Upper lobe of right lung (tissue), 1 donor: ENCODE measurements around the gene VPS51. TPM values are rescaled to one million over a fixed set of nuclear protein-coding genes. Genes with fewer than 3 reads are reported as not detected.
A peak's percentile ranks its signal among the peaks of the same experiment; 100 is the strongest.

Experiments used
- ATAC-seq: fragments of 200-7000 bp; cut with Tn5 transposase; one replicate; pipeline ENCODE4 v1.9.1; 2020; ENCODE audit warnings: mild to moderate bottlenecking, moderate library complexity
- DNase-seq: peaks from one replicate; pipeline ENCODE4 v3.0.0-alpha.2; 2020
- H3K27ac ChIP-seq: fragments of 200-600 bp; one replicate; pipeline ENCODE4 v1.8.0; 2022
- H3K27me3 ChIP-seq: fragments of 200-600 bp; one replicate; pipeline ENCODE4 v1.8.0; 2022; ENCODE audit warnings: mild to moderate bottlenecking
- H3K36me3 ChIP-seq: fragments of 200-600 bp; one replicate; pipeline ENCODE4 v1.8.0; 2022
- H3K4me1 ChIP-seq: fragments of 200-600 bp; one replicate; pipeline ENCODE4 v1.8.0; 2022
- H3K4me3 ChIP-seq: fragments of 200-600 bp; one replicate; pipeline ENCODE4 v1.8.0; 2022; ENCODE audit warnings: mild to moderate bottlenecking
- H3K9me3 ChIP-seq: fragments of 200-600 bp; one replicate; pipeline ENCODE4 v1.8.0; 2022
- intact Hi-C: fragments of 100-400 bp; cut with DNase I; formaldehyde crosslinking; loops from one replicate; pipeline ENCODE4 v1.11.0; 2022
- total RNA-seq: library from RNA; stranded (reverse); fragmentation: NEBNext Ultra II Directional; extraction: Animal tissue kit (Norgen Biotek cat#: 25700); gene quantifications from one replicate; pipeline ENCODE4 v1.2.1, GENCODE V29; 2021
- TF ChIP-seq, protein P1 (sequence below): fragments of 200-600 bp; IDR thresholded peaks from one replicate; pipeline ENCODE4 v1.8.0; 2022; ENCODE audit warnings: antibody characterized with exemption
- donor health status: DM: no; HTN: yes; CAD: no; lungs with severe emphysema.

VPS51 gene
- total RNA-seq, 1 donor from 2014 or later = 101 TPM

DNA sequence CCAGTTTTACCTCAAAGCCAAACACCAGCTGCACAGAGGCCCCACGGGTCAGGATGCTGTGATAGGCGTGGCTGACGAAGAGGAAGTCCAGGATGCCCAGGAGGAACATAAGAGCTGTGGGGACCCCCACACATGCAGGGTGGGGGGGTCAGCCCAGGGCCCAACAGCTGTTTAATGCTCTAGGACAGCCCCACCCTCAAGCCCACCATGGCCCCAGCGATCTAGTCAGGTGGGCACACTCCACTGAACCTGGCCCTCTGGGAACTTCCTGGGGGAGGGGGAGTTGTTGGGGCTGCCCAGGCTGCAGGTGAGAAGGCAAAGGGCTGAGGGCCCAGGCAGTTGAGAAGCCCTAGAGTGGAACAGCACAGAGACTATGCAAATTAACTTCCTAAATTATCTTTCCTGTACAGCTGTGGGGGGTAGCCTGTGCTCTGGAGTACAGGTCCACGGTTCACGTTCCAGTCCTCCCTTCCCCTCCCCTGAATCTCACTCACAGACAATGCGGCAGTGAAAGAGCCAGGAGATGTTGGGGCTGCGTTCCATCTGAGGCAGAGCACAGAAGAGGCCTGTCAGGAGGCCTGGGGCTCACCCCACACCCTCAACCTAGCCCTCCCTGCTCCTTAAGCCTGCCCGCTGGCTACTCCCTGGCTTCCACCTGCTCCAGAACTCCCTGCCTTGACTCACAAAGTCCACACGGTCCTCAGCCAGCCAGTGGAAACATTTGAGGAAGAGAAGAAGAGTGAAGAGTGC lies 36.4 kb downstream of the VPS51 start:
- H3K9me3 ChIP-seq = no peaks in the 10 kb centered on the region
- H3K27ac ChIP-seq = peak overlapping the region; percentile 1
- peaks cover 24% of the 10 kb centered on the region for H3K4me1 ChIP-seq
- DNase-seq (no peak), ATAC-seq (no peak)
- TF ChIP-seq, protein P1, sequence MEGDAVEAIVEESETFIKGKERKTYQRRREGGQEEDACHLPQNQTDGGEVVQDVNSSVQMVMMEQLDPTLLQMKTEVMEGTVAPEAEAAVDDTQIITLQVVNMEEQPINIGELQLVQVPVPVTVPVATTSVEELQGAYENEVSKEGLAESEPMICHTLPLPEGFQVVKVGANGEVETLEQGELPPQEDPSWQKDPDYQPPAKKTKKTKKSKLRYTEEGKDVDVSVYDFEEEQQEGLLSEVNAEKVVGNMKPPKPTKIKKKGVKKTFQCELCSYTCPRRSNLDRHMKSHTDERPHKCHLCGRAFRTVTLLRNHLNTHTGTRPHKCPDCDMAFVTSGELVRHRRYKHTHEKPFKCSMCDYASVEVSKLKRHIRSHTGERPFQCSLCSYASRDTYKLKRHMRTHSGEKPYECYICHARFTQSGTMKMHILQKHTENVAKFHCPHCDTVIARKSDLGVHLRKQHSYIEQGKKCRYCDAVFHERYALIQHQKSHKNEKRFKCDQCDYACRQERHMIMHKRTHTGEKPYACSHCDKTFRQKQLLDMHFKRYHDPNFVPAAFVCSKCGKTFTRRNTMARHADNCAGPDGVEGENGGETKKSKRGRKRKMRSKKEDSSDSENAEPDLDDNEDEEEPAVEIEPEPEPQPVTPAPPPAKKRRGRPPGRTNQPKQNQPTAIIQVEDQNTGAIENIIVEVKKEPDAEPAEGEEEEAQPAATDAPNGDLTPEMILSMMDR = no peak
- intact Hi-C loops = no loop called here
- peak overlapping the region; percentile 95 for H3K4me3 ChIP-seq
- H3K36me3 ChIP-seq = peaks cover 54% of the 10 kb centered on the region
- no peaks in the 10 kb centered on the region for H3K27me3 ChIP-seq

GRCh38 chr11:65132988-65133700 lies 37.1 kb downstream of the VPS51 start:
- Histone ChIP-seq H3K27me3 (no peaks in the 10 kb centered on the region), H3K27ac (peak overlapping the region; percentile 100), H3K4me3 (peak overlapping the region; percentile 95), H3K4me1 (peaks cover 24% of the 10 kb centered on the region), H3K36me3 (peaks cover 47% of the 10 kb centered on the region), H3K9me3 (no peaks in the 10 kb centered on the region)
- TF ChIP-seq, protein P1 = no peak
- DNase-seq = peak; percentile 87
- peak; percentile 42 for ATAC-seq
- intact Hi-C loops = no loop called here

GRCh38 chr11:65133724-65134123 lies 37.7 kb downstream of the VPS51 start:
- ATAC-seq (no peak), DNase-seq (peak; percentile 69)
- intact Hi-C loops = no loop called here
- Histone ChIP-seq H3K9me3 (no peaks in the 10 kb centered on the region), H3K4me1 (peaks cover 24% of the 10 kb centered on the region), H3K27me3 (no peaks in the 10 kb centered on the region), H3K27ac (peak overlapping the region; percentile 100), H3K36me3 (peaks cover 41% of the 10 kb centered on the region), H3K4me3 (peak overlapping the region; percentile 95)
- TF ChIP-seq, protein P1 = no peak

DNA sequence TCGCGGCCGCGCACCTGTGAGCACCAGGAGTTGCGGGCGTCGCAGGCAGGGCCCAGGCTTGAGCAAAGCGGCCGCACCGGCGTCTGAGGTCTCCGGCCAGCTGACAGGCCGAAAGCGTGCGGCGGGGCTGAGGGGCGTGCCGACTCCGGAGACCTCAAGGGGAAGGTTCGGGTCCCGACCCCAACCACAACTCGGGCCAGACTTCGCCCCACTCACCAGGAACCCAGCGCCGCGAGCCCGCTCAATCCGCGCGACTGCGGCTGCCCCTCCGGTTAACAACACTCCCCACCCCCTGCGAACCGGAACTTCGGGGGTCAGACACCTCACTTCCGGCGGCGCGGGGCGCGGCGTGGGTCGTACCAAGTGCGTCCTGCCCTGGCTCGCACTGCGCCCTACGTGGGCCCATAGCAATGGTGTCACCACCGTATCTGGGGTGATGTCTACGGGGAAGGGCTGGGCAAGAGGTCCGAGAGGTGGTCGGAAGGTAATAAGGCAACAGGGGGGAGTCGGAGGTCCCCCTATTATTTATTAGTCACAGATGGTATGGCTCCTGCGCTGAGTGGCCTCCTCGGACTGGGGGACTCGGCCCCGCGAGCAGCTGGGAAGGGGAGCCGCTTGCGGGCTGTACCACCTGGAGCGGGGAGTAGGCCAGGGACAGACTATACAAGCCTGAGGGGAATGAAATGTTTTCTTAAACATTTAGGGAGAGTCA lies 38.4 kb downstream of the VPS51 start, which contains the start of gene SYVN1:
Gene SYVN1 (minus strand): TSS at position 280 of the 712 bp plus-strand sequence. CDS start 918 bp downstream, outside the sequence.
- intact Hi-C loops = no loop called here
- peak within 1 kb of the TSS; percentile 100 for H3K27ac ChIP-seq
- peak within 1 kb of the TSS; percentile 95 for H3K4me3 ChIP-seq
- TF ChIP-seq, protein P1 = no peak
- H3K36me3 ChIP-seq = peaks cover 35% of the 10 kb centered on the region
- DNase-seq = peak; percentile 96
- peak; percentile 89 for ATAC-seq
- peaks cover 24% of the 10 kb centered on the region for H3K4me1 ChIP-seq
- no peaks in the 10 kb centered on the region for H3K27me3 ChIP-seq
- no peaks in the 10 kb centered on the region for H3K9me3 ChIP-seq

GRCh38 chr11:65134952-65135632 lies 39.1 kb downstream of the VPS51 start:
- DNase-seq (peak; percentile 95), ATAC-seq (peak; percentile 92)
- Histone ChIP-seq H3K9me3 (no peaks in the 10 kb centered on the region), H3K36me3 (peaks cover 28% of the 10 kb centered on the region), H3K4me1 (peaks cover 24% of the 10 kb centered on the region), H3K4me3 (peak overlapping the region; percentile 95), H3K27me3 (no peaks in the 10 kb centered on the region), H3K27ac (peak overlapping the region; percentile 100)
- intact Hi-C loops = no loop called here
- TF ChIP-seq, protein P1 = no peak
